Measurements from ENCODE around the gene PRICKLE3.
"Not testable (repeated sequence)": the region's sequence is repeated elsewhere in the genome, so short reads cannot be mapped to it uniquely, and the experiment has no call there.

PRICKLE3 gene

GRCh38 chrX:49177873-49178480, 8.2 kb downstream of the PRICKLE3 start:
- no peak for DNase-seq

- no peak for DNase-seq
Observed at GRCh38 chrX:49177338-49177833, 8.8 kb downstream of the PRICKLE3 start.

GRCh38 chrX:49176421-49177326, 9.5 kb downstream of the PRICKLE3 start:
- DNase-seq: no peak

GRCh38 chrX:49175435-49176274, 10.5 kb downstream of the PRICKLE3 start:
- no peak for DNase-seq

- no peak for DNase-seq
Observed at GRCh38 chrX:49174723-49175122, 11.4 kb downstream of the PRICKLE3 start.

- DNase-seq: not testable (repeated sequence)
Observed at GRCh38 chrX:49173544-49173943, 12.6 kb downstream of the PRICKLE3 start.

GRCh38 chrX:49172280-49172780, 13.8 kb downstream of the PRICKLE3 start:
- peak; percentile 52 for DNase-seq

- peak; percentile 37 for DNase-seq
Observed at GRCh38 chrX:49171752-49172279, 14.4 kb downstream of the PRICKLE3 start, which contains the start of gene PLP2. PLP2 (plus strand) TSS chrX:49171898; CDS start chrX:49172001, 103 bp downstream.

GRCh38 chrX:49167740-49168108, 18.4 kb downstream of the PRICKLE3 start:
- DNase-seq: no peak

GRCh38 chrX:49166914-49167739, 19.0 kb downstream of the PRICKLE3 start:
- no peak for DNase-seq

GRCh38 chrX:49165901-49166881, 20.0 kb downstream of the PRICKLE3 start:
- peak; percentile 17 for DNase-seq

GRCh38 chrX:49164589-49165360, 21.4 kb downstream of the PRICKLE3 start:
- no peak for DNase-seq

GRCh38 chrX:49163555-49164419, 22.4 kb downstream of the PRICKLE3 start:
- DNase-seq: peak; percentile 48

- DNase-seq: no peak
Observed at GRCh38 chrX:49162620-49163019, 23.6 kb downstream of the PRICKLE3 start, which contains the start of gene MAGIX. MAGIX (plus strand) TSS chrX:49162758; CDS start chrX:49162890, 132 bp downstream.

- DNase-seq: no peak
Observed at GRCh38 chrX:49161632-49162031, 24.5 kb downstream of the PRICKLE3 start.

GRCh38 chrX:49160908-49161307, 25.3 kb downstream of the PRICKLE3 start:
- no peak for DNase-seq

- DNase-seq: no peak
Observed at GRCh38 chrX:49157194-49157593, 29.0 kb downstream of the PRICKLE3 start.
